ENCODE measurements around the gene KNSTRN. TPM values are rescaled to one million over a fixed set of nuclear protein-coding genes. Genes with fewer than 3 reads are reported as not detected.

KNSTRN gene
- total and polyA plus RNA-seq, 2 of the 13 experiments (the other 11 are each of a cell fraction or from before 2014, with no cell fraction given), result 20.3 to 62.3 TPM

GRCh38 chr15:40405501-40406381 lies 23.2 kb downstream of the KNSTRN start, which contains the start of gene IVD (continued):
- peak; percentile 39; the same call in 1 of the 2 replicates for TF ChIP-seq ZNF253 (CRISPR knock-in tag; IDR thresholded peaks at IDR 0.05; ENCODE audit: borderline replicate concordance)
- peak; percentile 61; the same call in 1 of the 2 replicates for TF ChIP-seq POGK (CRISPR knock-in tag; conservative IDR thresholded peaks at IDR 0.05)
- TF ChIP-seq ZNF687 (CRISPR knock-in tag; IDR thresholded peaks at IDR 0.05), result peak; percentile 95
- TF ChIP-seq NFE2L1 (CRISPR knock-in tag; IDR thresholded peaks at IDR 0.05; ENCODE audit: borderline replicate concordance), result no peak
- TF ChIP-seq POLR2G (IDR thresholded peaks at IDR 0.05; ENCODE audit: low read depth, low read length), result peak; percentile 90
- no peak for TF ChIP-seq NKX3-1 (CRISPR knock-in tag; IDR thresholded peaks at IDR 0.05)
- peak; percentile 84 for TF ChIP-seq ARNT2 (CRISPR knock-in tag; IDR thresholded peaks at IDR 0.05; ENCODE audit: low read depth)
- TF ChIP-seq SP2 (CRISPR knock-in tag; IDR thresholded peaks at IDR 0.05), result peak; percentile 92
- peak; percentile 55 for TF ChIP-seq ZNF781 (CRISPR knock-in tag; IDR thresholded peaks at IDR 0.05; ENCODE audit: borderline replicate concordance, not compliant biosample characterization)
- TF ChIP-seq ZNF354B (CRISPR knock-in tag; IDR thresholded peaks at IDR 0.05), result 0 out of 2 replicates have a peak, but pooled peaks have one; percentile 35
- no peak for TF ChIP-seq NR3C1 (CRISPR knock-in tag; IDR thresholded peaks at IDR 0.05)
- peak; percentile 85 for TF ChIP-seq MAX (IDR thresholded peaks at IDR 0.05)
- no peak for TF ChIP-seq TCF7 (IDR thresholded peaks at IDR 0.05; ENCODE audit: low read depth)
- peak; percentile 56; the same call in 1 of the 3 replicates for TF ChIP-seq MXI1 (IDR thresholded peaks at IDR 0.05; ENCODE audit: borderline replicate concordance, low read depth, low read length)
- TF ChIP-seq EED (CRISPR knock-in tag; IDR thresholded peaks at IDR 0.05), result peak; percentile 55; the same call in 1 of the 2 replicates
- TF ChIP-seq MTA1 (CRISPR knock-in tag; IDR thresholded peaks at IDR 0.05; ENCODE audit: borderline replicate concordance), result peak; percentile 62; the same call in 1 of the 2 replicates
- peak; percentile 55; the same call in 1 of the 2 replicates for TF ChIP-seq ZNF619 (CRISPR knock-in tag; IDR thresholded peaks at IDR 0.05)
- TF ChIP-seq TOE1 (CRISPR knock-in tag; IDR thresholded peaks at IDR 0.05), result peak; percentile 85; the same call in 1 of the 2 replicates
- peak; percentile 66 for TF ChIP-seq ZNF501 (CRISPR knock-in tag; IDR thresholded peaks at IDR 0.05)
- no peak for TF ChIP-seq CREB3 (CRISPR knock-in tag; IDR thresholded peaks at IDR 0.05)
- TF ChIP-seq ZNF773 (CRISPR knock-in tag; IDR thresholded peaks at IDR 0.05; ENCODE audit: borderline replicate concordance), result 0 out of 2 replicates have a peak, but pooled peaks have one; percentile 52
- TF ChIP-seq CREBL2 (CRISPR knock-in tag; IDR thresholded peaks at IDR 0.05; ENCODE audit: borderline replicate concordance), result 0 out of 2 replicates have a peak, but pooled peaks have one; percentile 31
